Endothelial cell of hepatic sinusoid (primary cell): ENCODE results near the gene ANKRD16.
"Not testable (repeated sequence)": the region's sequence is repeated elsewhere in the genome, so short reads cannot be mapped to it uniquely, and the experiment has no call there.

Source experiments
- in situ Hi-C: cut with HindIII; loops from 2 replicates; pipeline ENCODE4 v1.10.0; 2017; ENCODE audit warnings: low sequenced_read_pairs

The ANKRD16 gene

DNA sequence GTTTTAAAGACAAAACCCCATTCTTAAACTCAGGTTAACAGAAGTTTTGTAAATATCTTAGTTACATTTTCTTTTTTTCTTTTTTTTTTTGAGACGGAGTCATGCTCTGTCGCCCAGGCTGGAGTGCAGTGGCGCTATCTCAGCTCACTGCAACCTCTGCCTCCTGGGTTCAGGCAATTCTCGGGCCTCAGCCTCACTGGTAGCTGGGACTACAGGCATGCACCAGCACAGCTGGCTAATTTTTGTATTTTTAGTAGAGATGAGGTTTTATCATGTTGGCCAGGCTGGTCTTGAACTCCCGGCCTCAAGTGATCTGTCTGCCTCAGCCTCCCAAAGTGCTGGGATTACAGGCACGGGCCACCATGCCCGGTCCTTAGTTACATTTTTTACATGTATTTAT, 12.7 kb downstream of the ANKRD16 start:
- in situ Hi-C loops, result loop anchor here (5.0 kb wide), 1 partner anchor 55 kb away; no protein-coding TSS in a partner anchor

GRCh38 chr10:5876181-5876768, 13.4 kb downstream of the ANKRD16 start:
- in situ Hi-C loops, result loop anchor here (5.0 kb wide), 1 partner anchor 54 kb away; no protein-coding TSS in a partner anchor

DNA sequence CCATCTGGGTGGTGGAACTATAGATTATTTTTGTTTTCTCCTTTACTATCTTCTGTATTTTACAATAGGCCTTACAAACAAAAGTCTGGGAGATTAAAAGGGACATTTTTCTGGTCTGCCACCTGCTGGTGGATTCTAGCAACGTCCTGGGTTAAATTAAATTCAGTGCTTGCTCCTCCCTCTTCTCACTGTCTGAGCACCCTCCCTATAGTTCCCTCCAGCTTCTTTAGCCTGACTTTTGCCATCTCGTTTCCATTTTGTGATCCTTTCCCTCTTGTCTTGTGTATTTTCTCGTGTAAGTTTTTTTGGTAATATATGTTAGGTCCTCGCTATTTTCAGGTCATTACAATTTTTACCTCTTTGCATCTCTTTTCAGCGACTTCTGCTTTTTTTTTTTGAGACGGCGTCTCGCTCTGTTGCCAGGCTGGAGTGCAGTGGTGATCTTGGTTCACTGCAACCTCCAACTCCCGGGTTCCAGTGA, 16.1 kb downstream of the ANKRD16 start:
- in situ Hi-C loops, result no loop called here

- in situ Hi-C loops, result no loop called here
These were observed 18.1 kb downstream of the ANKRD16 start for GRCh38 chr10:5871596-5871995.

GRCh38 chr10:5869156-5869555, 20.5 kb downstream of the ANKRD16 start:
- in situ Hi-C loops, result no loop called here

GRCh38 chr10:5868383-5868782, 21.3 kb downstream of the ANKRD16 start:
- in situ Hi-C loops, result not testable (repeated sequence)

DNA sequence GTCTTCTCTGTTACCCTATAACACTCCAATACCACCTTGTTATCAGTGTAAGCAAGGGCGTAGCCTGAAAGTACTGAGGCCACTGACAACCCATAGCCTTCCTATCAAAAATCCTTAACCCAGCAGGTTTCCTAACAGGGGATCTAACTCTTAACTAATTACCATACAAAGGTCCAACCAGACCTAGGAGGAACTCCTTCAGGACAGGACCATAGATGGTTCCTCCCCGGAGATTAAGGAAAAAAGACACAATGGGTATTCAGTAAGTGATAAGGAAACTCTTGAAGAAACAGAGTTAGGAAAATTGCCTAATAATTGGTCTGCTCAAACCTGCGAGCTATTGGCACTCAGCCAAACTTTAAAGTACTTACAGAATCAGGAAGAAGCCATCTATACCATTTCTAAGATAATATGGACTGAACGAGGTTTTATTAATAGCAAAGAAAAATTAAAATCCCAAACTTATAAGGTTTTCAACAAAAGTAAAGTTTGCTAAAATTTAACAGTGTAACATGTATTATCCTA, 22.5 kb downstream of the ANKRD16 start:
- in situ Hi-C loops, result not testable (repeated sequence)

GRCh38 chr10:5866451-5867081, 23.1 kb downstream of the ANKRD16 start:
- in situ Hi-C loops, result not testable (repeated sequence)

- in situ Hi-C loops, result not testable (repeated sequence)
These were observed 26.6 kb downstream of the ANKRD16 start for GRCh38 chr10:5862981-5863685.

DNA sequence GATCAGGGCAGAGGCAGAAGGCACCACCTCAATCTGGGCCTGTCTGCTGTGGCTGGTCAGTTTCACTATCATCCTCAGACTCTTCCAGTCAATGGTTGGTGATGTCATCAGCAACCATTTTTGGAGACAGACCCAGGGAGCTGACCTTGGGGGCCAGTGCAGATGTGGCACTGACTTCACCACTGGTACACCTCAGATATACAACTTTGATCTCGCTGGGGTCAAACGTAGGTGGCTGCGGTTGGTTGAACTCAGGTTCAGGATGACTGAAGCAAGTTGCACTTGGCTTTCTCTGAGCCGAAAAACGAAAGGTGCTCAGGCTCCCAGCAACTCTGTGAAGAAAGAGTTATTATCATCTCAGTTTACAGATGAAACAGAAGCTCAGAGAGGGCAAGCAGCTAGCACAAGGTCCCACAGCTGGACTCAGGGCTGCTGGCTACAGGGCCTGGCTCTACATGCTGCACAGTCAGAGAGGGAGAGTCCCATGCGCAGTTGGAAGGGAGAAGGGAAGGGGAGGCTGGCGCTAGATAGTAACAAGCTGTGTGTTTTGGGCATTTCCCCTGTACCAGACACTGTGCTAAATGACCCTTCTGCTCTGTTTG, 27.2 kb downstream of the ANKRD16 start:
- in situ Hi-C loops, result no loop called here

GRCh38 chr10:5860066-5860465, 29.6 kb downstream of the ANKRD16 start:
- in situ Hi-C loops, result no loop called here

DNA sequence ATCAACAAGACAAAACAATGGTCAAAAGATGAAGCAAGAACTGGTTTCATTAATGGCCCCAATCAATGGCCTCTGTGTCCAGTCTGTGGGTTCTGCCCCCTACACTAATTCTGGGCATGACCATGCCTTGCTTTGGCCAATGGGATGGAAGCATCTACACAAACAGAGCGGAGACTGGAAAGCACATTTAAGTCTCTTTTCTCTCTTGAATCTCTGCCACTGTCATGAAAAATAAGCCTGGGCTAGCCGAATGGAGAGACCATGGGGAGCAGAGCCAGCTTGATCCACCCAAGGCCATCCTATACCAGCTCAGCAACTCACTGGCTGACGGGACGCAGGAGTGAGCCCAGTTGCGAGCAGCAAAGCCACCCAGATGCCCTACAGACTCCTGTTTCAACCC, 30.9 kb downstream of the ANKRD16 start:
- in situ Hi-C loops, result no loop called here

- in situ Hi-C loops, result no loop called here
These were observed 33.0 kb downstream of the ANKRD16 start for GRCh38 chr10:5856701-5857004.

DNA sequence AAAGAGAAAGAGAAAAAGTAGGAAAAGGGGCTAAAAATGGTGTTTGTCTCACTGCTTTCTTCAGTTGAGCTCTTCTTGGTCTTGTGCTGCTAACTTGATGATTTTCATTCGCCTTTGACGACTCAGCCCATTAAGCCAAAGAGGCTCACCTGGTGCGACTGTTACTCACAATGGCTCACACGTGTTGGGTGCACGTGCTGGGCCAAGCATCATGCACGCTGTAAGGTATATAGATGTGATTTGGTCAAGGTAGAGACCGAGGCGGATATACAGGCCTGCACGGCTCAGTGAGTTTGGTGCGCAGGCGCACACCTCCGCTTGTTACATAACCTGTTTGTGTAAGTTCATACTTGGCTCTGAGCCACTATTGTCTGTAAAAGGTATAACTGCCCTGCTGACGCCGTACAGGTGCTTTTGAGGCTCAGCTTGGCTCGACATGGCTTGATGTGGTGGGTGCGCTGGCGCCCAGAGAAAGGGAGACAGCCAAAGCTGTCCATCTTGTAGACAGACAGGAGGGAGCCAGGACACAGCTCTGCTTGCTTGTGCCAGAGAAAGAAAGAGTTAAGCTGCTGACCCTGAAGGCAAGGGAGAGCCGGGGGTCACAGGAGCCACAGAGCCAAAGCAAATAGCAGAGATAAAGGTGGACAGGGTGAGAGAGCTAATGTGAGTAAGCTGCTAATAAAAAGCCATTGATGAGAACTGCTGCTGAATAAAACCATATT, 33.6 kb downstream of the ANKRD16 start:
- in situ Hi-C loops, result no loop called here

DNA sequence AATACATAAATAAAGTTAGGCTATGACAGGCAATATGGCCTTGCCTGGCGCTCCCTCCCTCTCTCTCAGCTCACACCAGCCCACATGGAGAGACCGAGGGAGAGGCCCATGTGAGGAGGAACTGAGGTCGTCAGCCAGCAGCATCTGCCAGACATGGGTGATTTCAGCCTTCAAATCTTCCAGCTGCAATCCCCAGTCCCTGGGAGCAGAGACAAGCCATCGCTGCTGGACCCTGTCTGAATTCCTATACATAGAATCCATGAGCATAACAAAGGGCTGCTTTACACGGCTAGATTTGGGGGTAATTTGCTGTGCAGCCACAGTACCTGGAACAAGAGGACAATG, 35.6 kb downstream of the ANKRD16 start:
- in situ Hi-C loops, result no loop called here

- in situ Hi-C loops, result not testable (repeated sequence)
These were observed 43.0 kb downstream of the ANKRD16 start for GRCh38 chr10:5846667-5847066.

GRCh38 chr10:5844345-5845055, 45.2 kb downstream of the ANKRD16 start:
- in situ Hi-C loops, result no loop called here

- in situ Hi-C loops, result no loop called here
These were observed 45.9 kb downstream of the ANKRD16 start for GRCh38 chr10:5843686-5844344.

DNA sequence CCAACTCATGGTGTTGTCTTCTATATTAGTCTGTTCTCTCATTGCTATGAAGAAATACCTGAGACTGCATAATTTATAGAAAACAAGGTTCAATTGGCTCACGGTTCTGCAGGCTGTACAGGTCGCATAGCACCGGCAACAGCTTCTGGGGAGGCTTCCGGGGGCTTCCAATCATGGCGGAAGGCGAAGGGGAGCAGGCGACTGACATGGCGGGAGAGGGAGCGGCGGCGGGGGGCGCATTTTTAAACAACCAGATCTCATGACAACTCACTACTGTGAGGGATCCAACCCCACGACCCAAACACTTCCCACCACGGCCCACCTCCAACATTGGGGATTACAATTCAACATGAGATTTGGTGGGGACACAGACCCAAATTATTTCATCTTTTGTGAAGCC, 47.7 kb downstream of the ANKRD16 start:
- in situ Hi-C loops, result no loop called here
